Measurements from ENCODE around the gene RAB3A.

RAB3A gene

GRCh38 chr19:18173054-18173571 lies 30.7 kb downstream of the RAB3A start:
- TF ChIP-seq GATA2 (IDR thresholded peaks at IDR 0.05; ENCODE audit: low read depth, low read length) (no peak), GATA3 (IDR thresholded peaks at IDR 0.05; ENCODE audit: low read depth, low read length) (no peak)

- no peak for TF ChIP-seq GATA3 (IDR thresholded peaks at IDR 0.05; ENCODE audit: low read depth, low read length)
- TF ChIP-seq GATA2 (IDR thresholded peaks at IDR 0.05; ENCODE audit: low read depth, low read length) = no peak
These were observed 31.4 kb downstream of the RAB3A start for GRCh38 chr19:18172331-18173053.

- TF ChIP-seq GATA2 (IDR thresholded peaks at IDR 0.05; ENCODE audit: low read depth, low read length) = no peak
- TF ChIP-seq GATA3 (IDR thresholded peaks at IDR 0.05; ENCODE audit: low read depth, low read length) = no peak
These were observed 32.1 kb downstream of the RAB3A start for GRCh38 chr19:18171605-18172327.

- no peak for TF ChIP-seq GATA2 (IDR thresholded peaks at IDR 0.05; ENCODE audit: low read depth, low read length)
- no peak for TF ChIP-seq GATA3 (IDR thresholded peaks at IDR 0.05; ENCODE audit: low read depth, low read length)
These were observed 33.1 kb downstream of the RAB3A start for GRCh38 chr19:18170714-18171255.

- TF ChIP-seq GATA3 (IDR thresholded peaks at IDR 0.05; ENCODE audit: low read depth, low read length) (no peak), GATA2 (IDR thresholded peaks at IDR 0.05; ENCODE audit: low read depth, low read length) (no peak)
These were observed 35.0 kb downstream of the RAB3A start for GRCh38 chr19:18168673-18169381.

- no peak for TF ChIP-seq GATA3 (IDR thresholded peaks at IDR 0.05; ENCODE audit: low read depth, low read length)
- TF ChIP-seq GATA2 (IDR thresholded peaks at IDR 0.05; ENCODE audit: low read depth, low read length) = no peak
These were observed 35.7 kb downstream of the RAB3A start for GRCh38 chr19:18167975-18168645.

GRCh38 chr19:18167011-18167410 lies 36.8 kb downstream of the RAB3A start:
- TF ChIP-seq GATA3 (IDR thresholded peaks at IDR 0.05; ENCODE audit: low read depth, low read length) (no peak), GATA2 (IDR thresholded peaks at IDR 0.05; ENCODE audit: low read depth, low read length) (no peak)

- TF ChIP-seq GATA2 (IDR thresholded peaks at IDR 0.05; ENCODE audit: low read depth, low read length) (no peak), GATA3 (IDR thresholded peaks at IDR 0.05; ENCODE audit: low read depth, low read length) (no peak)
These were observed 37.9 kb downstream of the RAB3A start for GRCh38 chr19:18165794-18166544.

- TF ChIP-seq GATA3 (IDR thresholded peaks at IDR 0.05; ENCODE audit: low read depth, low read length) = no peak
- no peak for TF ChIP-seq GATA2 (IDR thresholded peaks at IDR 0.05; ENCODE audit: low read depth, low read length)
These were observed 39.8 kb downstream of the RAB3A start for GRCh38 chr19:18164072-18164471.

GRCh38 chr19:18161636-18162002 lies 42.2 kb downstream of the RAB3A start:
- no peak for TF ChIP-seq GATA3 (IDR thresholded peaks at IDR 0.05; ENCODE audit: low read depth, low read length)
- no peak for TF ChIP-seq GATA2 (IDR thresholded peaks at IDR 0.05; ENCODE audit: low read depth, low read length)

- TF ChIP-seq GATA3 (IDR thresholded peaks at IDR 0.05; ENCODE audit: low read depth, low read length) (no peak), GATA2 (IDR thresholded peaks at IDR 0.05; ENCODE audit: low read depth, low read length) (no peak)
These were observed 42.7 kb downstream of the RAB3A start for GRCh38 chr19:18160971-18161635.

- TF ChIP-seq GATA2 (IDR thresholded peaks at IDR 0.05; ENCODE audit: low read depth, low read length) = 0 out of 2 replicates have a peak, but pooled peaks have one; percentile 31
- TF ChIP-seq GATA3 (IDR thresholded peaks at IDR 0.05; ENCODE audit: low read depth, low read length) = no peak
These were observed 43.3 kb downstream of the RAB3A start for GRCh38 chr19:18160493-18160970.

Measured in SH-SY5Y (cell line).